ENCODE data around the gene KCNAB1.
A peak's percentile ranks its signal among the peaks of the same experiment; 100 is the strongest.

KCNAB1 gene

DNA sequence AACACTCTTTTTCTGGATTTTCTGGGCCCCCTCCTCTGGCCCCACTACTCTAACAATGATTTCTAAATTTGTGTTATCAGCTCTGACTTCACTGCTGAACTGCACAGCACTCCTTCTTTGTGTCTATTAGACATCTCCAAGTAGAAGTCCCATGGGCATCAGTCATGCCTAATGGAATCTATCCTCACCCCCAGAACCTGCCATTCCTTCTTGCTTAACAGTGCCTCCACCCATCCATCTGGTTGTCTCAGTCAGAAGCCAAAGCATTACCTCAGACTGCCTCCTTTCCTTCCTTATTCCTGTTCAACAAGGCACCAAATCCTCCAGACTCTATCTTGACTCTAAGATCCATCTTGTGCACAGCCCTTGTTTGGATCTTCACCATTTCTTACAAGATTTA, 398.3 kb downstream of the KCNAB1 start:
- H3K27me3 ChIP-seq (ENCODE audit: control insufficient read depth, insufficient read depth, low read length): no peaks in the 10 kb centered on the region
- H3K9ac ChIP-seq (ENCODE audit: low read depth, low read length): no peak overlapping the region
- H3K9me3 ChIP-seq (ENCODE audit: control insufficient read depth, insufficient read depth, low read length): no peaks in the 10 kb centered on the region
- H3K27ac ChIP-seq (ENCODE audit: low read depth, low read length): no peak overlapping the region
- no peaks in the 10 kb centered on the region for H3K36me3 ChIP-seq (ENCODE audit: control insufficient read depth, insufficient read depth, low read length)
- peaks cover 35% of the 10 kb centered on the region for H3K4me1 ChIP-seq (ENCODE audit: control insufficient read depth, insufficient read depth, low read length)
- H3K4me3 ChIP-seq (ENCODE audit: low read depth, low read length): no peak overlapping the region

DNA sequence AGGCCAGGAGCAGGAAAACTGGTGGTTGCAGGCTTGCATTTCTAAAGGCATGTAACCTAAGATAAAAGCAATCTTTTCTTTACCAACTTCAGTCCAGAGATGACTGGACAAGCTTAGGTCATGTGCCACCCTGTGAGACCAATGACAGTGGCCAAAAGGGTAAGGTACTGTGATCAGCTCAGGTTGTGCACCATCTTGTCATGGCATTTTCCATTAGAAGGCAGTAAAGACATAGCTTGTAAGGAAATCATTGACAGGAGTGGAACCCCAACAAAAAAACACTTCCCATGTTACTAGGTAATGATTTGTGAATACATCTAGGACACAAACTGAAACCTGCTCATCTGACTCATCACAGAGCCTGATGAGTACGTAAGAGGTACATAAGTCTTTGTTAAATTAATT, 399.4 kb downstream of the KCNAB1 start:
- Histone ChIP-seq H3K4me1 (ENCODE audit: control insufficient read depth, insufficient read depth, low read length) (peaks cover 28% of the 10 kb centered on the region), H3K9me3 (ENCODE audit: control insufficient read depth, insufficient read depth, low read length) (no peaks in the 10 kb centered on the region), H3K9ac (ENCODE audit: low read depth, low read length) (no peak overlapping the region), H3K36me3 (ENCODE audit: control insufficient read depth, insufficient read depth, low read length) (no peaks in the 10 kb centered on the region), H3K4me3 (ENCODE audit: low read depth, low read length) (no peak overlapping the region), H3K27ac (ENCODE audit: low read depth, low read length) (no peak overlapping the region), H3K27me3 (ENCODE audit: control insufficient read depth, insufficient read depth, low read length) (no peaks in the 10 kb centered on the region)

DNA sequence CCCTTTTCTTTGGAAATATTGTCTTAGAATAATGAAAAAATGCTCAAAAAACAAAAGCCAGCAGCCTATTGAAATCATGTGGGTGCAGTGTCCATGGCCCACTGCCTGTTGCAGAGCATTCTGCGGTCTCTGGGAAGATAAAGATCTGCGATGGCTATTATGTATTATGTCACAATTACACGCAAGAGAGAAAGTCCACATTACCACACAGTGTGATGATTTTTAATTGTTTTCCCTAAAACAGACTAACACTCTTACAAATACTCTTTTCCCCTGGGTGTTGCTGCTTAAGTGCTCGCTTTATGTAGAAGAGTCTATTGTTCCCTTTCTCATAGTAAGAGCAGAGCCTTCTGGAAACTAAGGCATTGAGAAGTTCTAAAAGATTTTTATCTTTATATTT, 402.3 kb downstream of the KCNAB1 start:
- H3K36me3 ChIP-seq (ENCODE audit: control insufficient read depth, insufficient read depth, low read length): no peaks in the 10 kb centered on the region
- H3K9me3 ChIP-seq (ENCODE audit: control insufficient read depth, insufficient read depth, low read length): no peaks in the 10 kb centered on the region

DNA sequence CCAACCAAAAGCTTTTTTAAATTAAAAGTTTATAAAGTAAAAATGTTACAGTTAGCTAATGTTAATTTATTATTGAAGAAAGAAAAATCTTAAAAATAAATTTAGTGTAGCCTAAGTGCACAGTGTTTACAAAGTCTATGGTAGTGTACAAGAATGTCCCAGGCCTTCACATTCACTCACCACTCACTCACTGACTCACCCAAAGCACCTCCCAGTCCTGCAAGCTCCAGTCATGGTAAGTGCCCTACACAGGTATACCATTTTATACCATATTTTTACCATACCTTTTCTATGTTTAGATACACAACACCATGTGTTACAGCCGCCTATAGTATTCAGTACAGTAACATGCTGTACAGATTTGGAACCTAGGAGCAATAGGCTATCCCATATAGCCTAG, 405.4 kb downstream of the KCNAB1 start:
- no peak overlapping the region for H3K9ac ChIP-seq (ENCODE audit: low read depth, low read length)
- H3K27ac ChIP-seq (ENCODE audit: low read depth, low read length): no peak overlapping the region
- no peak overlapping the region for H3K4me3 ChIP-seq (ENCODE audit: low read depth, low read length)
- no peaks in the 10 kb centered on the region for H3K36me3 ChIP-seq (ENCODE audit: control insufficient read depth, insufficient read depth, low read length)
- H3K27me3 ChIP-seq (ENCODE audit: control insufficient read depth, insufficient read depth, low read length): no peaks in the 10 kb centered on the region
- no peaks in the 10 kb centered on the region for H3K9me3 ChIP-seq (ENCODE audit: control insufficient read depth, insufficient read depth, low read length)
- H3K4me1 ChIP-seq (ENCODE audit: control insufficient read depth, insufficient read depth, low read length): peaks cover 12% of the 10 kb centered on the region

More for the DNA sequence above, 402.3 kb downstream of the KCNAB1 start:
- Histone ChIP-seq H3K4me1 (ENCODE audit: control insufficient read depth, insufficient read depth, low read length) (peaks cover 14% of the 10 kb centered on the region), H3K27ac (ENCODE audit: low read depth, low read length) (no peak overlapping the region), H3K9ac (ENCODE audit: low read depth, low read length) (no peak overlapping the region), H3K4me3 (ENCODE audit: low read depth, low read length) (no peak overlapping the region), H3K27me3 (ENCODE audit: control insufficient read depth, insufficient read depth, low read length) (no peaks in the 10 kb centered on the region)

DNA sequence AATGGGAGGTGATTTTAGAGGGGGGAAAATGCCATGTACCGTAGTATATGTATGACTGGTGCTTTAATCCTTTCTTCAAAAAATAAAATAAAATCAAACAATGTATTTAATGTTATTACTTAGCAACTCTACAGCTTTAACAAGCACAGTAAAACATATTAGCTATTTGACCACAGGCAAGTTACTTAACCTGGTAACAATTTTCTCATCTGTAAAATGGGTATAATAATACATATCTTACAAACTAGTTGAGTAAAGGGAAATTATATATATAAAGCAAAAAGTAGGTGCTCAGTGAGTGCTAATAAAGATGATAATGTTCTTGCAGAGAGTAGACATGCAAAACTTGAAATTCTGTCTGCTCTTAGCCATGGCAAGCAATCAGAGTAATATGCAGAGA, 406.7 kb downstream of the KCNAB1 start:
- H3K27me3 ChIP-seq (ENCODE audit: control insufficient read depth, insufficient read depth, low read length): no peaks in the 10 kb centered on the region

DNA sequence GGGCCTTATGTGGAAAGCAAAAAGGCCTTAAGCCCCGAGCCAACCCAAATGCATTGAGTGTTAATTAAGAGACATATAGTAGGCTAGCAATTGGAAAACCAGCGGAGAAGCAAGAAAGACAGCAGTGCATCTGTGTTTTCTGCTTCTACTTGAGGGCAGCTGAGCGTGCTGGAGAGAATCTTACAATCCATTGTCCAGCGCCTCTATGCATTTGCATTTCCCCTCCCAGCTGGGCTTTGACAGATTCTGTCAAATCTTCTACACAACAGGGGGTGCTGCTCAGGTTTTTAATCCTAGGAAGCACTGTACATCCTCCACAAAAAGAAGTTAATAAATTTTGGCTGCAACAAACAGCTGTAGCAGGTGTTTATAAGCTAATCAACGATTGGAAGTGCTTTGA, 410.6 kb downstream of the KCNAB1 start:
- H3K36me3 ChIP-seq (ENCODE audit: control insufficient read depth, insufficient read depth, low read length): no peaks in the 10 kb centered on the region
- H3K27ac ChIP-seq (ENCODE audit: low read depth, low read length): no peak overlapping the region
- no peaks in the 10 kb centered on the region for H3K9me3 ChIP-seq (ENCODE audit: control insufficient read depth, insufficient read depth, low read length)
- H3K4me3 ChIP-seq (ENCODE audit: low read depth, low read length): no peak overlapping the region
- H3K4me1 ChIP-seq (ENCODE audit: control insufficient read depth, insufficient read depth, low read length): peaks cover 17% of the 10 kb centered on the region
- H3K27me3 ChIP-seq (ENCODE audit: control insufficient read depth, insufficient read depth, low read length): no peaks in the 10 kb centered on the region
- no peak overlapping the region for H3K9ac ChIP-seq (ENCODE audit: low read depth, low read length)

More for the DNA sequence above, 406.7 kb downstream of the KCNAB1 start:
- Histone ChIP-seq H3K27ac (ENCODE audit: low read depth, low read length) (no peak overlapping the region), H3K4me3 (ENCODE audit: low read depth, low read length) (no peak overlapping the region), H3K9me3 (ENCODE audit: control insufficient read depth, insufficient read depth, low read length) (no peaks in the 10 kb centered on the region), H3K9ac (ENCODE audit: low read depth, low read length) (no peak overlapping the region), H3K4me1 (ENCODE audit: control insufficient read depth, insufficient read depth, low read length) (peaks cover 12% of the 10 kb centered on the region), H3K36me3 (ENCODE audit: control insufficient read depth, insufficient read depth, low read length) (no peaks in the 10 kb centered on the region)

DNA sequence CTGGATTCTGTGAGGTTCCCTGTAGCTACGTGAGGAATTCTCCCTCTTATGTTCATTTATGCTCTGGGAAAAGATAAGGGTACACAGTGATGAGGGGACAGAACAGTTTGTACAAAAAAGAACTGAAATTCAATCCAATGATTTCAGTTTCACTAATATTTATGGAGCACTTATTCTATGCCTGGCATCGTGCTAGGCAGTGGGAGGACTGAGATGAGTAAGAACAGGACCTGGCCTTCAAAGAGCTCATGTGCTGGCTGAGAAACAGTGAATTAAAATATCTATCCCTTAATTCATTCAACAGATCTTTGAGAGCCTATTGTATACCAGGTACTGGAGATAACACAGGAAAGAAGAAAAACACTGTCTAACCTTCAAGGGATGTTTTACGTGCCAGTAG, 412.4 kb downstream of the KCNAB1 start:
- H3K9me3 ChIP-seq (ENCODE audit: control insufficient read depth, insufficient read depth, low read length): no peaks in the 10 kb centered on the region
- no peak overlapping the region for H3K9ac ChIP-seq (ENCODE audit: low read depth, low read length)
- H3K36me3 ChIP-seq (ENCODE audit: control insufficient read depth, insufficient read depth, low read length): peaks cover under 1% of the 10 kb centered on the region; the same call in 1 of the 2 replicates
- H3K4me1 ChIP-seq (ENCODE audit: control insufficient read depth, insufficient read depth, low read length): peaks cover 17% of the 10 kb centered on the region
- H3K27me3 ChIP-seq (ENCODE audit: control insufficient read depth, insufficient read depth, low read length): no peaks in the 10 kb centered on the region
- H3K4me3 ChIP-seq (ENCODE audit: low read depth, low read length): no peak overlapping the region
- H3K27ac ChIP-seq (ENCODE audit: low read depth, low read length): no peak overlapping the region

DNA sequence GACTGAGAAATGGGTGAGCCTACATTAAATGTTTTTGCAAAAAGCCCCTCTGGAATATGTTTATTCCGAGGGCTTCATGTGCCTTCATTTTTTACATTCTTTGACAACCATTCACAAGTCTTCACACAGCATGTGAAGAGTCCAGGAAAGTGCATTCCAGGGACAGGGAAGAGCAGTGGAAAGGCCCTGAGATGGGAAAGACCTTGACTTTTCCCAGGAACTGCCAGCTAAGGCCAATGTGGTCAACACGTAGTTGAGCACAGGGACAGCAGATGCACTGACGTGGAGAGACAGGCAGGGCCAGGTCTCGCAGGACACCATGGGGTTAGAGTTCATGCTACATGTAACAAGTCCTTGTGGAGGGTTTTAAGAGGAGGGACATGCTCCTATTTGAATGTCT, 412.8 kb downstream of the KCNAB1 start:
- no peak overlapping the region for H3K9ac ChIP-seq (ENCODE audit: low read depth, low read length)
- H3K4me1 ChIP-seq (ENCODE audit: control insufficient read depth, insufficient read depth, low read length): peaks cover 17% of the 10 kb centered on the region
- no peak overlapping the region for H3K27ac ChIP-seq (ENCODE audit: low read depth, low read length)
- H3K36me3 ChIP-seq (ENCODE audit: control insufficient read depth, insufficient read depth, low read length): peaks cover 5% of the 10 kb centered on the region; the same call in 1 of the 2 replicates
- no peak overlapping the region for H3K4me3 ChIP-seq (ENCODE audit: low read depth, low read length)
- no peaks in the 10 kb centered on the region for H3K27me3 ChIP-seq (ENCODE audit: control insufficient read depth, insufficient read depth, low read length)
- H3K9me3 ChIP-seq (ENCODE audit: control insufficient read depth, insufficient read depth, low read length): no peaks in the 10 kb centered on the region

DNA sequence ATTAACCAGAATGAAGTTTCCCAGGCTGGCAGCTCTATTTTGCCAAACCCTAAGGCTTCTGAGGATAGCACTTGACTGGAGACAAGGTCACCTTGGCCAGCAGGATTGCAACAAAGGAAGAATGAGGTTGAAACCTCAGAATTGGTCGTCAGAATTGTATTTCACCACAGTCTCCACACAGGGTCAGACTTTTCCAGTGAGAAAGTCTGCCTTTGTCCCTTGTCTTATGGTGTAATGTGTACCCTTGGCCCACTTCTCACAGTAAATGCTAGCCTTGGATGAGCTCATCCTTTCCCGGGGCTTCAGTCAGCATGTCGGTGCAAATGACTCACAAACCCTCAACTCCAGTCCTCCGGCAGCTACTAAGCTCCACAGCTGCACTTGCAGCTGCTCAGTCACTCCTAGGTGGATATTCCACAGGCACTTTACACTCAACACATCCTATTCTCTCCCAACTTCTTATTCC, 414.8 kb downstream of the KCNAB1 start:
- Histone ChIP-seq H3K4me1 (ENCODE audit: control insufficient read depth, insufficient read depth, low read length) (peaks cover 17% of the 10 kb centered on the region), H3K4me3 (ENCODE audit: low read depth, low read length) (no peak overlapping the region), H3K27me3 (ENCODE audit: control insufficient read depth, insufficient read depth, low read length) (no peaks in the 10 kb centered on the region), H3K9me3 (ENCODE audit: control insufficient read depth, insufficient read depth, low read length) (no peaks in the 10 kb centered on the region), H3K9ac (ENCODE audit: low read depth, low read length) (no peak overlapping the region), H3K27ac (ENCODE audit: low read depth, low read length) (peak overlapping the region; percentile 75), H3K36me3 (ENCODE audit: control insufficient read depth, insufficient read depth, low read length) (peaks cover 23% of the 10 kb centered on the region)

DNA sequence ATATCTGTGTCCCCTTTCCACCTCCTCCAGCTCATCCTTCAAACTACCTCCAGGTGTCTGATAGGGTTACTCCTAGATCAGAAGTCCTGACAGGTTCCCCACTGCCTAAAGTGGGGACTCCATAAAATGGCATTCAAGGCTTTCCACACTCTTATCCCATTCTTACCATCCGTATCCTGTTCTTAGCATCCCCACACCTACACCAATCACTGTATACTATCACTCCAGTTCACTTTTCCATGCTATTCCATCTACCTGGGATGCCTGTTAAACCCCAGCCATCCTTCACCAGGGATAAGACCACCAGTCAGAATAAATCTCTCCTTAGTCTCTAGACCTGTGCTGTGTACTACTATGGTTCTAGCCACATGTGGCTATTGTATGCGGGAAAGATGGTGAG, 415.4 kb downstream of the KCNAB1 start:
- Histone ChIP-seq H3K9ac (ENCODE audit: low read depth, low read length) (no peak overlapping the region), H3K9me3 (ENCODE audit: control insufficient read depth, insufficient read depth, low read length) (no peaks in the 10 kb centered on the region), H3K36me3 (ENCODE audit: control insufficient read depth, insufficient read depth, low read length) (peaks cover 26% of the 10 kb centered on the region), H3K4me1 (ENCODE audit: control insufficient read depth, insufficient read depth, low read length) (peaks cover 17% of the 10 kb centered on the region), H3K27me3 (ENCODE audit: control insufficient read depth, insufficient read depth, low read length) (no peaks in the 10 kb centered on the region), H3K27ac (ENCODE audit: low read depth, low read length) (peak overlapping the region; percentile 75), H3K4me3 (ENCODE audit: low read depth, low read length) (no peak overlapping the region)

DNA sequence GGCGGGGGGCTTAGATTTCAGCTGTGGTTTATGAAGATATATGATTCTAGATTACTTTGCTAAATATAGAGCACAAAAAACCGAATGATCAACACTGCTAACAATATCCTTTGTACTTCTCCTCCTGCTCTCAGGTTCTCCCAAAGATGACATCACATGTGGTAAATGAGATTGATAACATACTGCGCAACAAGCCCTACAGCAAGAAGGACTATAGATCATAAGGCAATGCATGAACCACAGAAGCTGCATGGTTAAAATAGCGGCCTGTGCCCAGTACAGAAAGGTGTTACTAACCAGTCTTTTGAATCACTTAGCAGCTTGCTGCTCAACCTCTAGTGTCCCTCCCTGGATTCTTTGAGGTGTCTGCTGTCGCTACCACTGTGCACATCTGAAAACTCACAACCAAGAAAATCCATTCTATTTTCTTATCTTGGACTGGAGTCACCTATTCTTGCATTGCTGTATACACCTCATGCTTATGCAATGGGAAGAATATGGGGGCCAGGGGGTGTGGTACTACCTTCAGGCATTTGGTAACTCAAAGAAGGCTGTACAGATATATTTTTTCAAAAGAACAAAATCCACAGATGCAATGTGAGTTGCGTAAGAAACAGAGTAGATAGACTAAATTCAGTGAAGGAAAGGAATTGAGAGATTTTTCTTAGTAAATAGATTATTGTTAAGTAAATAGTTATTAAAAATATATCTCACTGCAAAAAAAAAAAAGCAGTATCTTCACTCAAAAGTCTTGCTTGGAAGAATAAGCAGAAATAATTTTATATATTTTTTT, 416.3 kb downstream of the KCNAB1 start:
- peaks cover 35% of the 10 kb centered on the region for H3K36me3 ChIP-seq (ENCODE audit: control insufficient read depth, insufficient read depth, low read length)
- H3K4me1 ChIP-seq (ENCODE audit: control insufficient read depth, insufficient read depth, low read length): peaks cover 17% of the 10 kb centered on the region
- H3K27me3 ChIP-seq (ENCODE audit: control insufficient read depth, insufficient read depth, low read length): no peaks in the 10 kb centered on the region
- H3K9me3 ChIP-seq (ENCODE audit: control insufficient read depth, insufficient read depth, low read length): no peaks in the 10 kb centered on the region
- no peak overlapping the region for H3K9ac ChIP-seq (ENCODE audit: low read depth, low read length)
- H3K4me3 ChIP-seq (ENCODE audit: low read depth, low read length): no peak overlapping the region
- H3K27ac ChIP-seq (ENCODE audit: low read depth, low read length): no peak overlapping the region
